Fibroblast of skin of right quadriceps (primary cell): Measurements from ENCODE around the gene SLC39A3.
"Not testable (repeated sequence)": the region's sequence is repeated elsewhere in the genome, so short reads cannot be mapped to it uniquely, and the experiment has no call there.

Experiments
- DNase-seq: peaks from one replicate; pipeline ENCODE4 v3.0.0-alpha.2; 2013

Gene SLC39A3

GRCh38 chr19:2721570-2722540 is 18.0 kb downstream of the SLC39A3 start:
- DNase-seq, result no peak

GRCh38 chr19:2720777-2721569 is 18.8 kb downstream of the SLC39A3 start, which contains the start of gene DIRAS1:
TSS of gene DIRAS1 (minus strand) at chr19:2721372. CDS start at chr19:2717806, 3,566 bp downstream.
- no peak for DNase-seq

GRCh38 chr19:2719920-2720776 is 19.7 kb downstream of the SLC39A3 start:
- peak; percentile 31 for DNase-seq

GRCh38 chr19:2719232-2719735 is 20.5 kb downstream of the SLC39A3 start:
- no peak for DNase-seq

- DNase-seq, result no peak
Observed at GRCh38 chr19:2717638-2718541, 21.9 kb downstream of the SLC39A3 start.

GRCh38 chr19:2716722-2717637 is 22.8 kb downstream of the SLC39A3 start:
- no peak for DNase-seq

GRCh38 chr19:2716275-2716650 is 23.6 kb downstream of the SLC39A3 start:
- no peak for DNase-seq

- no peak for DNase-seq
Observed at GRCh38 chr19:2715470-2716274, 24.1 kb downstream of the SLC39A3 start.

GRCh38 chr19:2714531-2715269 is 25.1 kb downstream of the SLC39A3 start:
- no peak for DNase-seq

- DNase-seq, result not testable (repeated sequence)
Observed at GRCh38 chr19:2714102-2714501, 25.7 kb downstream of the SLC39A3 start.

GRCh38 chr19:2713170-2713569 is 26.6 kb downstream of the SLC39A3 start:
- DNase-seq, result not testable (repeated sequence)

GRCh38 chr19:2711875-2712205 is 28.0 kb downstream of the SLC39A3 start:
- DNase-seq, result no peak

- peak; percentile 60 for DNase-seq
Observed at GRCh38 chr19:2711172-2711874, 28.5 kb downstream of the SLC39A3 start.

GRCh38 chr19:2706251-2706650 is 33.6 kb downstream of the SLC39A3 start:
- no peak for DNase-seq

- no peak for DNase-seq
Observed at GRCh38 chr19:2703691-2704216, 36.1 kb downstream of the SLC39A3 start.

- DNase-seq, result no peak
Observed at GRCh38 chr19:2703077-2703437, 36.8 kb downstream of the SLC39A3 start.

- peak; percentile 85 for DNase-seq
Observed at GRCh38 chr19:2702170-2703076, 37.4 kb downstream of the SLC39A3 start, which contains the start of gene GNG7. TSS of gene GNG7 (minus strand) at chr19:2702694. CDS start at chr19:2520688, 182,006 bp downstream.
